ENCODE data around the gene ASZ1. TPM values are rescaled to one million over a fixed set of nuclear protein-coding genes. Genes with fewer than 3 reads are reported as not detected.

Gene ASZ1
- total RNA-seq, 3 donors from 2014 or later (not counting 1 experiment from before 2014, with no cell fraction given): not detected

DNA sequence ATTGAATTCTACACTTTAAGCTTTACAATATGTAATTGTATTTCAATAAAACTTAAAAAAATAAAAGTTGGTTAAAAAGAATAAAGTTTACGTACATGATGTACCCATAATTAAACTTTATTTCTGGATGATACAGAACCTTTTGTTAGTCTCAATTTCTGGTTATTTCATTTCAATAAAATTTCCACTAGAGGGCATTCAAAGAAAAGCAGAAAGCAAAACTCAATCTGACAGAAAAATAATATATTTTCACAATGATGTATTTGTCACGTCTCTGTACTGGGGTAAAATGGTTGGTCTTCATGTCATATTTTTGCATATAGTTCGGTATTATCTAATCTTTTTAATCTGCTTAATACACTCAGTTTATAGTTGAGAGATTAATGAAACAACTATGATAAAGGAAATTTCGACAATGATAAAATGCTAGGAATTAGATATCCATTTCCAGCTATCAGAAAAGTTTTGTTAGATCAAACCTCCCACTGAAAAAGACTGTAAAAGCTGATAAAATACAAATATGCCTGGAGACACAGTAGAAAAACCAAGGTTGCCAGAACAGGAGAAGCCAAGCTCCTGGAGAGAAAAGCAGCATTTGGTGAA lies 27.4 kb downstream of the ASZ1 start:
- H3K9me3 ChIP-seq (ENCODE audit: control insufficient read depth, insufficient read depth, low read length): no peaks in the 10 kb centered on the region
- no peaks in the 10 kb centered on the region for H3K4me1 Mint-ChIP-seq
- no peak overlapping the region for H3K4me3 Mint-ChIP-seq
- intact Hi-C loops (cut with micrococcal nuclease): no loop called here
- no peak overlapping the region for H3K4me3 ChIP-seq (ENCODE audit: low read length)
- no CpG with 5 or more reads among the region's 4 CpGs for WGBS (ENCODE audit: insufficient coverage)
- no peaks in the 10 kb centered on the region for H3K27me3 ChIP-seq (ENCODE audit: control insufficient read depth, insufficient read depth, low read length)
- ATAC-seq (no peak), DNase-seq (no peak)
- no peak overlapping the region for H3K27ac ChIP-seq (ENCODE audit: low read length)
- H3K9me3 Mint-ChIP-seq: peaks cover 0 to 6% of the 10 kb centered on the region in 2 donors
- H3K27me3 Mint-ChIP-seq (ENCODE audit: low read depth in 2 of 2): no peaks in the 10 kb centered on the region
- H3K36me3 Mint-ChIP-seq: no peaks in the 10 kb centered on the region
- H3K27ac Mint-ChIP-seq: no peak overlapping the region
- no peaks in the 10 kb centered on the region for H3K4me1 ChIP-seq (ENCODE audit: control insufficient read depth, insufficient read depth, low read length)
- H3K36me3 ChIP-seq (ENCODE audit: control insufficient read depth, insufficient read depth, low read length): no peaks in the 10 kb centered on the region
- no peak for TF ChIP-seq CTCF (IDR thresholded peaks at IDR 0.05)

GRCh38 chr7:117395743-117396142 lies 31.6 kb downstream of the ASZ1 start:
- no peak overlapping the region for H3K27ac Mint-ChIP-seq

GRCh38 chr7:117393781-117394180 lies 33.5 kb downstream of the ASZ1 start:
- no peaks in the 10 kb centered on the region for H3K36me3 Mint-ChIP-seq
- H3K27ac Mint-ChIP-seq: no peak overlapping the region
- ATAC-seq (no peak), DNase-seq (no peak)
- no peak overlapping the region for H3K4me3 ChIP-seq (ENCODE audit: low read length)
- H3K4me3 Mint-ChIP-seq: no peak overlapping the region
- no peaks in the 10 kb centered on the region for H3K4me1 Mint-ChIP-seq
- WGBS (ENCODE audit: insufficient coverage): 88% methylated on average over 1 of the region's 1 CpG
- H3K4me1 ChIP-seq (ENCODE audit: control insufficient read depth, insufficient read depth, low read length): no peaks in the 10 kb centered on the region
- intact Hi-C loops (cut with micrococcal nuclease): no loop called here
- no peaks in the 10 kb centered on the region for H3K27me3 Mint-ChIP-seq (ENCODE audit: low read depth in 2 of 2)
- no peaks in the 10 kb centered on the region for H3K36me3 ChIP-seq (ENCODE audit: control insufficient read depth, insufficient read depth, low read length)
- peaks cover 4 to 9% of the 10 kb centered on the region in 2 donors for H3K9me3 Mint-ChIP-seq
- H3K27me3 ChIP-seq (ENCODE audit: control insufficient read depth, insufficient read depth, low read length): no peaks in the 10 kb centered on the region
- H3K27ac ChIP-seq (ENCODE audit: low read length): no peak overlapping the region
- TF ChIP-seq CTCF (IDR thresholded peaks at IDR 0.05): no peak
- no peaks in the 10 kb centered on the region for H3K9me3 ChIP-seq (ENCODE audit: control insufficient read depth, insufficient read depth, low read length)

More at GRCh38 chr7:117395743-117396142, 31.6 kb downstream of the ASZ1 start:
- Mint-ChIP-seq H3K4me3 (no peak overlapping the region), H3K27me3 (ENCODE audit: low read depth in 2 of 2) (no peaks in the 10 kb centered on the region), H3K9me3 (peaks cover 3 to 9% of the 10 kb centered on the region in 2 donors), H3K4me1 (no peaks in the 10 kb centered on the region), H3K36me3 (no peaks in the 10 kb centered on the region)
- Histone ChIP-seq H3K27me3 (ENCODE audit: control insufficient read depth, insufficient read depth, low read length) (no peaks in the 10 kb centered on the region), H3K4me1 (ENCODE audit: control insufficient read depth, insufficient read depth, low read length) (no peaks in the 10 kb centered on the region), H3K27ac (ENCODE audit: low read length) (no peak overlapping the region), H3K36me3 (ENCODE audit: control insufficient read depth, insufficient read depth, low read length) (no peaks in the 10 kb centered on the region), H3K9me3 (ENCODE audit: control insufficient read depth, insufficient read depth, low read length) (no peaks in the 10 kb centered on the region), H3K4me3 (ENCODE audit: low read length) (no peak overlapping the region)
- intact Hi-C loops (cut with micrococcal nuclease): no loop called here
- TF ChIP-seq CTCF (IDR thresholded peaks at IDR 0.05): no peak
- DNase-seq (no peak), ATAC-seq (no peak)

DNA sequence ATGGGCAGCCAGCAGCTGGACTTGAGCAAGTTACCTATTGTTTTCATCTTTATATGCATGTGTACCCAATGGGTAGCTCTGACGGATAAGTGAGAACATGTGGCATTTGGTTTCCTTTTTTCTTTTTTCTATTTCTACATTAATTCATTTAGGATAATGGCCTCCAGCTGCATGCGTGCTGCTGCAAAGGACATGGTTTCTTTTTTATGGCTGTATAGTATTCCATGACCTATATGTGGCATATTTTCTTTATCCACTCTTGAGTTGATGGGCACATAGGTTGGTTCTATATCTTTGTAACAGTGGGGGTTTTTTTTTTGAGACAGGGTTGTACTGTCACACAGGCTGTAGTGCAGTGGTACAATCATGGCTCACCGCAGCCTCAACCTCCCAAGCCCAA lies 37.4 kb downstream of the ASZ1 start:
- no peak overlapping the region for H3K4me3 Mint-ChIP-seq

More for the DNA sequence above, 37.4 kb downstream of the ASZ1 start:
- H3K36me3 Mint-ChIP-seq: peaks cover 6% of the 10 kb centered on the region
- Histone ChIP-seq H3K27me3 (ENCODE audit: control insufficient read depth, insufficient read depth, low read length) (no peaks in the 10 kb centered on the region), H3K36me3 (ENCODE audit: control insufficient read depth, insufficient read depth, low read length) (no peaks in the 10 kb centered on the region), H3K4me3 (ENCODE audit: low read length) (no peak overlapping the region), H3K9me3 (ENCODE audit: control insufficient read depth, insufficient read depth, low read length) (no peaks in the 10 kb centered on the region), H3K27ac (ENCODE audit: low read length) (no peak overlapping the region), H3K4me1 (ENCODE audit: control insufficient read depth, insufficient read depth, low read length) (no peaks in the 10 kb centered on the region)
- DNase-seq (no peak), ATAC-seq (no peak)
- intact Hi-C loops (cut with micrococcal nuclease): no loop called here
- H3K9me3 Mint-ChIP-seq: peaks cover 15 to 16% of the 10 kb centered on the region in 2 donors
- H3K27ac Mint-ChIP-seq: no peak overlapping the region
- no peak for TF ChIP-seq CTCF (IDR thresholded peaks at IDR 0.05)
- WGBS (ENCODE audit: insufficient coverage): 100% methylated on average over 1 of the region's 3 CpGs
- no peaks in the 10 kb centered on the region for H3K27me3 Mint-ChIP-seq (ENCODE audit: low read depth in 2 of 2)
- H3K4me1 Mint-ChIP-seq: no peaks in the 10 kb centered on the region
